ENCODE measurements around the gene STK36. TPM values are rescaled to one million over a fixed set of nuclear protein-coding genes. Genes with fewer than 3 reads are reported as not detected.

STK36 gene
- total and polyA plus RNA-seq, 2 donors (not counting 1 experiment from before 2014, with no cell fraction given): 29.0 to 42.9 TPM

DNA sequence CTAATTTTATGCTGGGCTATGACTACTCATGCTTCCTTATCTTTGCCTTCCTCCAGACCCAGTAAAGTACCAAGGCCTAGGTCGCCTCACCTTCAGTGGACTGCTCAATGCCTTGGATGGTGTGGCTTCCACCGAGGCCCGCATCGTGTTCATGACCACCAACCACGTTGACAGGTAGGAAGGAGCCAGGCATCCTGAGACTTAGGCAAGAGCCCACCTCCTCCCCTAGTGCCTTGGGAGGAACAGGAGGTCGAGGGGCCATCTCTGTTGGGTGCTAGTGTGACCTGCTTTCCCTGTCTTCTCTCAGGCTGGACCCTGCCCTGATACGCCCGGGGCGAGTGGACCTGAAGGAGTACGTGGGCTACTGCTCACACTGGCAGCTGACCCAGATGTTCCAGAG is 9.1 kb upstream of the STK36 start:
- WGBS (ENCODE audit: insufficient coverage): 98% methylated on average over 8 of the region's 10 CpGs
- no peak overlapping the region for H3K9ac ChIP-seq (ENCODE audit: low read length)
- H3K4me3 ChIP-seq (ENCODE audit: control extremely low read depth in 1 of 5, extremely low read depth in 1 of 5, insufficient read depth in 1 of 5, low read depth in 2 of 5, low read length in 4 of 5): no peak overlapping the region
- H3K36me3 ChIP-seq (replicated peaks in 1 of 2; ENCODE audit: control extremely low read depth in 1 of 2, control insufficient read depth in 1 of 2, extremely low read depth in 1 of 2, insufficient read depth in 2 of 2, low read length in 1 of 2): peaks cover 3 to 57% of the 10 kb centered on the region in 2 experiments
- ChIA-PET CTCF (no interaction called here), POLR2A (no interaction called here)
- H3K27ac ChIP-seq (ENCODE audit: low read length in 2 of 2): no peak overlapping the region
- no peak overlapping the region for H3K4me2 ChIP-seq (replicated peaks; ENCODE audit: low read depth, low read length, poor library complexity, severe bottlenecking)
- no peak for DNase-seq
- Mint-ChIP-seq H3K27me3 (no peaks in the 10 kb centered on the region), H3K4me3 (no peak overlapping the region), H3K4me1 (peaks cover 22% of the 10 kb centered on the region), H3K9me3 (ENCODE audit: insufficient read depth) (no peaks in the 10 kb centered on the region), H3K27ac (no peak overlapping the region)
- intact Hi-C loops (cut with micrococcal nuclease): no loop called here
- H3K4me1 ChIP-seq (ENCODE audit: control insufficient read depth in 2 of 2, insufficient read depth in 2 of 2, low read length in 2 of 2): peaks cover 12 to 16% of the 10 kb centered on the region in 2 donors
- H2AFZ ChIP-seq (ENCODE audit: insufficient read depth, low read depth, low read length, poor library complexity, severe bottlenecking): no peak overlapping the region
- ATAC-seq (ENCODE audit: low read depth): no peak
- no peak for TF ChIP-seq EZH2 (IDR thresholded peaks at IDR 0.05; ENCODE audit: borderline replicate concordance, insufficient read depth, low read depth, low read length, poor library complexity, severe bottlenecking)
- TF ChIP-seq, protein P1, sequence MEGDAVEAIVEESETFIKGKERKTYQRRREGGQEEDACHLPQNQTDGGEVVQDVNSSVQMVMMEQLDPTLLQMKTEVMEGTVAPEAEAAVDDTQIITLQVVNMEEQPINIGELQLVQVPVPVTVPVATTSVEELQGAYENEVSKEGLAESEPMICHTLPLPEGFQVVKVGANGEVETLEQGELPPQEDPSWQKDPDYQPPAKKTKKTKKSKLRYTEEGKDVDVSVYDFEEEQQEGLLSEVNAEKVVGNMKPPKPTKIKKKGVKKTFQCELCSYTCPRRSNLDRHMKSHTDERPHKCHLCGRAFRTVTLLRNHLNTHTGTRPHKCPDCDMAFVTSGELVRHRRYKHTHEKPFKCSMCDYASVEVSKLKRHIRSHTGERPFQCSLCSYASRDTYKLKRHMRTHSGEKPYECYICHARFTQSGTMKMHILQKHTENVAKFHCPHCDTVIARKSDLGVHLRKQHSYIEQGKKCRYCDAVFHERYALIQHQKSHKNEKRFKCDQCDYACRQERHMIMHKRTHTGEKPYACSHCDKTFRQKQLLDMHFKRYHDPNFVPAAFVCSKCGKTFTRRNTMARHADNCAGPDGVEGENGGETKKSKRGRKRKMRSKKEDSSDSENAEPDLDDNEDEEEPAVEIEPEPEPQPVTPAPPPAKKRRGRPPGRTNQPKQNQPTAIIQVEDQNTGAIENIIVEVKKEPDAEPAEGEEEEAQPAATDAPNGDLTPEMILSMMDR (IDR thresholded peaks at IDR 0.05): no peak
- H3K27me3 ChIP-seq (replicated peaks in 1 of 4; ENCODE audit: control extremely low read depth in 1 of 4, control insufficient read depth in 3 of 4, insufficient read depth in 4 of 4, low read length in 3 of 4): no peaks in the 10 kb centered on the region
- H3K79me2 ChIP-seq (ENCODE audit: control insufficient read depth, insufficient read depth, low read length): peaks cover 22% of the 10 kb centered on the region
- no peaks in the 10 kb centered on the region for H3K9me3 ChIP-seq (ENCODE audit: control extremely low read depth in 1 of 3, control insufficient read depth in 2 of 3, insufficient read depth in 1 of 3, low read length in 2 of 3)
- no peaks in the 10 kb centered on the region for H4K20me1 ChIP-seq (ENCODE audit: control insufficient read depth, insufficient read depth, low read length, poor library complexity, severe bottlenecking)

- WGBS (ENCODE audit: insufficient coverage): 98% methylated on average over 15 of the region's 15 CpGs
- Mint-ChIP-seq H3K27ac (no peak overlapping the region), H3K4me1 (peaks cover 14% of the 10 kb centered on the region), H3K4me3 (no peak overlapping the region), H3K27me3 (no peaks in the 10 kb centered on the region), H3K9me3 (ENCODE audit: insufficient read depth) (no peaks in the 10 kb centered on the region)
- no peak overlapping the region for H3K9ac ChIP-seq (ENCODE audit: low read length)
- intact Hi-C loops (cut with micrococcal nuclease): no loop called here
- no peak overlapping the region for H3K27ac ChIP-seq (ENCODE audit: low read length in 2 of 2)
- H3K4me1 ChIP-seq (ENCODE audit: control insufficient read depth in 2 of 2, insufficient read depth in 2 of 2, low read length in 2 of 2): peaks cover 6 to 8% of the 10 kb centered on the region in 2 donors
- no peaks in the 10 kb centered on the region for H3K27me3 ChIP-seq (replicated peaks in 1 of 4; ENCODE audit: control extremely low read depth in 1 of 4, control insufficient read depth in 3 of 4, insufficient read depth in 4 of 4, low read length in 3 of 4)
- no peaks in the 10 kb centered on the region for H3K9me3 ChIP-seq (ENCODE audit: control extremely low read depth in 1 of 3, control insufficient read depth in 2 of 3, insufficient read depth in 1 of 3, low read length in 2 of 3)
- H3K4me2 ChIP-seq (replicated peaks; ENCODE audit: low read depth, low read length, poor library complexity, severe bottlenecking): no peak overlapping the region
- H3K4me3 ChIP-seq (ENCODE audit: control extremely low read depth in 1 of 5, extremely low read depth in 1 of 5, insufficient read depth in 1 of 5, low read depth in 2 of 5, low read length in 4 of 5): no peak overlapping the region
- ChIA-PET CTCF (interaction anchor here (1.0 kb wide), 1 partner anchor 10 kb away, joined by 3 read pairs; no protein-coding TSS in a partner anchor), POLR2A (no interaction called here)
- DNase-seq (no peak), ATAC-seq (ENCODE audit: low read depth) (no peak)
- TF ChIP-seq, protein P1 (IDR thresholded peaks at IDR 0.05): no peak
- TF ChIP-seq EZH2 (IDR thresholded peaks at IDR 0.05; ENCODE audit: borderline replicate concordance, insufficient read depth, low read depth, low read length, poor library complexity, severe bottlenecking): no peak
- H3K36me3 ChIP-seq (replicated peaks in 1 of 2; ENCODE audit: control extremely low read depth in 1 of 2, control insufficient read depth in 1 of 2, extremely low read depth in 1 of 2, insufficient read depth in 2 of 2, low read length in 1 of 2): peaks cover 3 to 65% of the 10 kb centered on the region in 2 experiments
- H3K79me2 ChIP-seq (ENCODE audit: control insufficient read depth, insufficient read depth, low read length): peaks cover 14% of the 10 kb centered on the region
- H2AFZ ChIP-seq (ENCODE audit: insufficient read depth, low read depth, low read length, poor library complexity, severe bottlenecking): no peak overlapping the region
- no peaks in the 10 kb centered on the region for H4K20me1 ChIP-seq (ENCODE audit: control insufficient read depth, insufficient read depth, low read length, poor library complexity, severe bottlenecking)
Measured at GRCh38 chr2:218663901-218664300, 8.0 kb upstream of the STK36 start.

All from B cell (primary cell).